ENCODE results near the gene C16orf74. TPM values are rescaled to one million over a fixed set of nuclear protein-coding genes. Genes with fewer than 3 reads are reported as not detected.

The C16orf74 gene
- total and polyA plus RNA-seq, 2 of the 13 experiments (the other 11 are each of a cell fraction or from before 2014, with no cell fraction given), result 0.13 to 0.29 TPM

DNA sequence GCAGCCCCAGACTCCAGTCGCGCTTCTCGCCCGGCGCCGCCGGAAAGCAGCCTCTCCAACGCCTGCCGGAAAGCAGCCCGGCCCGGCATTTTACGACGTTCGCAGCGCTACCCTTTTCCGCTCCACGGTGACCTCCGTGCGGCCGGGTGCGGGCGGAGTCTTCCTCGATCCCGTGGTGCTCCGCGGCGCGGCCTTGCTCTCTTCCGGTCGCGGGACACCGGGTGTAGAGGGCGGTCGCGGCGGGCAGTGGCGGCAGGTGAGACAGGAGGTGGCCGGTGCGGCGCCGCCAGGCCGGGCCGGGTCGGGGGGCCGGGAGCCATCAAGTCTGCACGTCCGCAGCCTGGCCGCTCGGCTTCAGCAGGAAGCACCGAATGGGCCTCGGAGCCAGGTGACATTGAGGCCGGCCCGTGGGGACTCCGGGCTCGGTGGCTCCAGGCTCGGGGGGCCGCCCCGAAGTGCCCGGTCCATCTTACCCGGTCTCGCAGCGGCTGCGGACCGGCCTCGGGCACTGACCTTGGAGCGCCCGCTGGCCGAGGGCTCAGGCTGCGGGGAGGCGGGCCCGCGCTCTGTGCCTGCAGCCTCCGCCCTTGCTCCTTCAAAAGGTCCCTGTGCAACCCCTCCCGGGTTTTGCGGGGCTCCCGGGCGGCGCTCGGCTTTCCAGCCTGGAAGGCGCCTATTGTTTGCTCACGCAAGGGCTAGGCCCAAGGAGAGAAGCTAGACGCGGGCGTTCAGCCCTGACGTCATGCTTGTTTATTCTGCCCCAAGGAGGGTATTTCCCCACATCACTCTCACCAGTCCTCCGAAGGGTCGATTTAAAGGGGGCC is 48.8 kb upstream of the C16orf74 start, which contains the start of the genes COX4I1 and EMC8 (continued):
- TF ChIP-seq RARG (CRISPR knock-in tag; IDR thresholded peaks at IDR 0.05; ENCODE audit: low read depth), result no peak
- peak; percentile 92 for TF ChIP-seq IRF2 (CRISPR knock-in tag; IDR thresholded peaks at IDR 0.05)
- TF ChIP-seq, protein P1, sequence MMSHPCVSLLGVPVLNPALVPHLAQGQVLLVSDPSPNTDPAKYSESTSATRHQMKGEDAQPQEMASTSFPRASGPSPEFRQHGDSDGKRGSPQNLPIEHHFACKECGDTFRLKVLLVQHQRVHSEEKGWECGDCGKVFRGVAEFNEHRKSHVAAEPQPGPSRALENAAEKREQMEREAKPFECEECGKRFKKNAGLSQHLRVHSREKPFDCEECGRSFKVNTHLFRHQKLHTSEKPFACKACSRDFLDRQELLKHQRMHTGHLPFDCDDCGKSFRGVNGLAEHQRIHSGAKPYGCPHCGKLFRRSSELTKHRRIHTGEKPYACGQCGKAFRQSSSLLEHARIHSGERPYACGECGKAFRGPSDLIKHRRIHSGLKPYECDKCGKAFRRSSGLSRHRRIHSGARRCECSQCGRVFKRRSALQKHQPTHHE (CRISPR knock-in tag; IDR thresholded peaks at IDR 0.05; ENCODE audit: borderline replicate concordance), result peak; percentile 75
- no peak for TF ChIP-seq SMC3 (IDR thresholded peaks at IDR 0.05; ENCODE audit: low read length)
- TF ChIP-seq ZNF782 (CRISPR knock-in tag; IDR thresholded peaks at IDR 0.05; ENCODE audit: borderline replicate concordance), result 0 out of 2 replicates have a peak, but pooled peaks have one; percentile 17
- no peak; the same call in 1 of the 2 replicates for TF ChIP-seq EED (CRISPR knock-in tag; IDR thresholded peaks at IDR 0.05)
- TF ChIP-seq RORA (CRISPR knock-in tag; IDR thresholded peaks at IDR 0.05), result no peak
- no peak for TF ChIP-seq DPF2 (CRISPR knock-in tag; IDR thresholded peaks at IDR 0.05; ENCODE audit: borderline replicate concordance, low read depth)
- TF ChIP-seq, protein P2, sequence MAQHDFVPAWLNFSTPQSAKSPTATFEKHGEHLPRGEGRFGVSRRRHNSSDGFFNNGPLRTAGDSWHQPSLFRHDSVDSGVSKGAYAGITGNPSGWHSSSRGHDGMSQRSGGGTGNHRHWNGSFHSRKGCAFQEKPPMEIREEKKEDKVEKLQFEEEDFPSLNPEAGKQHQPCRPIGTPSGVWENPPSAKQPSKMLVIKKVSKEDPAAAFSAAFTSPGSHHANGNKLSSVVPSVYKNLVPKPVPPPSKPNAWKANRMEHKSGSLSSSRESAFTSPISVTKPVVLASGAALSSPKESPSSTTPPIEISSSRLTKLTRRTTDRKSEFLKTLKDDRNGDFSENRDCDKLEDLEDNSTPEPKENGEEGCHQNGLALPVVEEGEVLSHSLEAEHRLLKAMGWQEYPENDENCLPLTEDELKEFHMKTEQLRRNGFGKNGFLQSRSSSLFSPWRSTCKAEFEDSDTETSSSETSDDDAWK (CRISPR knock-in tag; IDR thresholded peaks at IDR 0.05), result no peak
- TF ChIP-seq, protein P3, sequence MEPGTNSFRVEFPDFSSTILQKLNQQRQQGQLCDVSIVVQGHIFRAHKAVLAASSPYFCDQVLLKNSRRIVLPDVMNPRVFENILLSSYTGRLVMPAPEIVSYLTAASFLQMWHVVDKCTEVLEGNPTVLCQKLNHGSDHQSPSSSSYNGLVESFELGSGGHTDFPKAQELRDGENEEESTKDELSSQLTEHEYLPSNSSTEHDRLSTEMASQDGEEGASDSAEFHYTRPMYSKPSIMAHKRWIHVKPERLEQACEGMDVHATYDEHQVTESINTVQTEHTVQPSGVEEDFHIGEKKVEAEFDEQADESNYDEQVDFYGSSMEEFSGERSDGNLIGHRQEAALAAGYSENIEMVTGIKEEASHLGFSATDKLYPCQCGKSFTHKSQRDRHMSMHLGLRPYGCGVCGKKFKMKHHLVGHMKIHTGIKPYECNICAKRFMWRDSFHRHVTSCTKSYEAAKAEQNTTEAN (CRISPR knock-in tag; conservative IDR thresholded peaks at IDR 0.05), result no peak
- no peak for TF ChIP-seq ZNF496 (CRISPR knock-in tag; IDR thresholded peaks at IDR 0.05; ENCODE audit: insufficient replicate concordance)
- peak in 1 of 2 experiments; percentile 43; a peak in 2 of 4 replicates for TF ChIP-seq EP300 (IDR thresholded peaks at IDR 0.05; ENCODE audit: low read depth in 2 of 2, low read length in 2 of 2)
- no peak for TF ChIP-seq EP300 (CRISPR knock-in tag; IDR thresholded peaks at IDR 0.05; ENCODE audit: borderline replicate concordance)
- no peak for TF ChIP-seq ZNF44 (CRISPR knock-in tag; IDR thresholded peaks at IDR 0.05)
- no peak for TF ChIP-seq HNRNPH1 (optimal IDR thresholded peaks at IDR 0.05; ENCODE audit: low read depth, low read length)
- TF ChIP-seq, protein P4, sequence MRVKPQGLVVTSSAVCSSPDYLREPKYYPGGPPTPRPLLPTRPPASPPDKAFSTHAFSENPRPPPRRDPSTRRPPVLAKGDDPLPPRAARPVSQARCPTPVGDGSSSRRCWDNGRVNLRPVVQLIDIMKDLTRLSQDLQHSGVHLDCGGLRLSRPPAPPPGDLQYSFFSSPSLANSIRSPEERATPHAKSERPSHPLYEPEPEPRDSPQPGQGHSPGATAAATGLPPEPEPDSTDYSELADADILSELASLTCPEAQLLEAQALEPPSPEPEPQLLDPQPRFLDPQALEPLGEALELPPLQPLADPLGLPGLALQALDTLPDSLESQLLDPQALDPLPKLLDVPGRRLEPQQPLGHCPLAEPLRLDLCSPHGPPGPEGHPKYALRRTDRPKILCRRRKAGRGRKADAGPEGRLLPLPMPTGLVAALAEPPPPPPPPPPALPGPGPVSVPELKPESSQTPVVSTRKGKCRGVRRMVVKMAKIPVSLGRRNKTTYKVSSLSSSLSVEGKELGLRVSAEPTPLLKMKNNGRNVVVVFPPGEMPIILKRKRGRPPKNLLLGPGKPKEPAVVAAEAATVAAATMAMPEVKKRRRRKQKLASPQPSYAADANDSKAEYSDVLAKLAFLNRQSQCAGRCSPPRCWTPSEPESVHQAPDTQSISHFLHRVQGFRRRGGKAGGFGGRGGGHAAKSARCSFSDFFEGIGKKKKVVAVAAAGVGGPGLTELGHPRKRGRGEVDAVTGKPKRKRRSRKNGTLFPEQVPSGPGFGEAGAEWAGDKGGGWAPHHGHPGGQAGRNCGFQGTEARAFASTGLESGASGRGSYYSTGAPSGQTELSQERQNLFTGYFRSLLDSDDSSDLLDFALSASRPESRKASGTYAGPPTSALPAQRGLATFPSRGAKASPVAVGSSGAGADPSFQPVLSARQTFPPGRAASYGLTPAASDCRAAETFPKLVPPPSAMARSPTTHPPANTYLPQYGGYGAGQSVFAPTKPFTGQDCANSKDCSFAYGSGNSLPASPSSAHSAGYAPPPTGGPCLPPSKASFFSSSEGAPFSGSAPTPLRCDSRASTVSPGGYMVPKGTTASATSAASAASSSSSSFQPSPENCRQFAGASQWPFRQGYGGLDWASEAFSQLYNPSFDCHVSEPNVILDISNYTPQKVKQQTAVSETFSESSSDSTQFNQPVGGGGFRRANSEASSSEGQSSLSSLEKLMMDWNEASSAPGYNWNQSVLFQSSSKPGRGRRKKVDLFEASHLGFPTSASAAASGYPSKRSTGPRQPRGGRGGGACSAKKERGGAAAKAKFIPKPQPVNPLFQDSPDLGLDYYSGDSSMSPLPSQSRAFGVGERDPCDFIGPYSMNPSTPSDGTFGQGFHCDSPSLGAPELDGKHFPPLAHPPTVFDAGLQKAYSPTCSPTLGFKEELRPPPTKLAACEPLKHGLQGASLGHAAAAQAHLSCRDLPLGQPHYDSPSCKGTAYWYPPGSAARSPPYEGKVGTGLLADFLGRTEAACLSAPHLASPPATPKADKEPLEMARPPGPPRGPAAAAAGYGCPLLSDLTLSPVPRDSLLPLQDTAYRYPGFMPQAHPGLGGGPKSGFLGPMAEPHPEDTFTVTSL (CRISPR knock-in tag; IDR thresholded peaks at IDR 0.05; ENCODE audit: borderline replicate concordance), result 0 out of 2 replicates have a peak, but pooled peaks have one; percentile 26
- peak; percentile 88 for TF ChIP-seq MYC (CRISPR knock-in tag; IDR thresholded peaks at IDR 0.05; ENCODE audit: borderline replicate concordance)
- peak; percentile 71; the same call in 1 of the 2 replicates for TF ChIP-seq GATA4 (IDR thresholded peaks at IDR 0.05; ENCODE audit: borderline replicate concordance, low read depth)
